HG02840 (cell line): ENCODE measurements around the gene INTS3.

ENCODE experiments used
- ATAC-seq: cut with Tn5 transposase; IDR thresholded peaks from one replicate; pipeline ENCODE4 v1.9.1; 2021; ENCODE audit warnings: mild to moderate bottlenecking, moderate library complexity, moderate number of reproducible peaks; ENCODE audit not compliant: unreplicated experiment, low FRiP score

Gene INTS3

DNA sequence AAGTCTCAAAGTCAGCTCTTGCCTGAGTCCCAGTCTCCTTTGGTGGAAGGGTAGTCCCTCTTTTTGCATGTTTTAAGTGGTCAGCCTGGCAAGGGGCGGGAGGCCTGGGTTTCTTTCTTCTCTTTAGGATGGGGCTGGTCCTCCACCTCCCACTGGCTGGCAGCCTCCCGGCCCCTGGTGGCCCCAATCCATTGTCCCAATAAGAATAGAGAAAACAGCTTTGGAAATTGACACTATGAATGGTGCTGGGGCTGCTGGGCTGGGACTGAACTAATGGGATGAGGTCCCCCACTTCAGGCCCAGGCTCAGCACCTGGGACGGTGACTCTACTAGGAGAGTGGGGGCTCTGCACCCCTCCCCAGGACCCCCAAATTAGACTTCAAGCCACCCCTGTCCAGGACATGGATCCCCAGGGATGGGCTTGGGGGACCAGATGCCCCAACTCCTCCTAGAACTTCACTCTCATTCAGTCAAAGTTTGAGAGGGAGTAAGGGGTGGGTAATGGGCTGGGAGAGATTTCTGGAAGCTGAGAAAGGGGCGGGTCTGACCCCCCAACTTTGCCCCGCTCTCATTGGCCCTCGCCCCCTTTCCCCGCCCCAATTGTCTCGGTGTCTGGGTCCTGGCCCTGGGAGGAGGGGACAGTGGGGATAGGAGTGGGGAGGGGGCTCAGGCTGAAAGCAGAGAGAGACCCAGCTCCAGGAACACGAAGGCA, 65.6 kb downstream of the INTS3 start:
- no peak for ATAC-seq

DNA sequence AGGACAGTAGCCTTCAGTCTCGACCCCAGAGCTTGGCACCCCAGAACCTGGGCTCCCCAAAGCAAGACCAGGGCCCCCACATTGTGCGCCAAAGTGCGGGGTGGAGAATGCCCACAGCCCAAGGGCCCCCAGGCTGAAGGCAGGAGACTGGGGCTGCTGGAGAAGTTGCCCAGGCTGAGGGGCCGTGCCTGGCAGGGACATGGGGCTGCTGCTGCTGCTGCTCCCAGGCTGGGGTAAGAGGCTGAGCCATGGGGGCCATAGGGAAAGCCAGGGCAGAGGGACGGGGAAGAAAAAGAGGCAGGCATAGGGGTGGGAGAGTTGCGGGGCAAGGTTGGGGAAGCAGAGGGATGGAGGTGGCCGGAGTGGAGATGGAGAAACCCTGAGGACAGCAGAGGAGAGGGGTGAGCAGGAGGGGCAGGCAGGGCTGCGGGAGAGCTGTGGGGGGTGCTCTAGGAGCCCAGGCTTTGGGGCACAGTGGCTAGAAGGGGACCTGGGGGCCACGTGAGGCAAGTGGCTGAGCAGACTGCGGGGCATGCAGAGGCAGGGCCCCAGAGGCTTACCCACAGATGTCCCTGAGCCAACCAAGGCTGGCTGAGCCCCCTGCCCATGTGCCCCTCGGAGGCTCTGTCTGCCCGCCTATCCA, 66.2 kb downstream of the INTS3 start:
- ATAC-seq, result no peak

DNA sequence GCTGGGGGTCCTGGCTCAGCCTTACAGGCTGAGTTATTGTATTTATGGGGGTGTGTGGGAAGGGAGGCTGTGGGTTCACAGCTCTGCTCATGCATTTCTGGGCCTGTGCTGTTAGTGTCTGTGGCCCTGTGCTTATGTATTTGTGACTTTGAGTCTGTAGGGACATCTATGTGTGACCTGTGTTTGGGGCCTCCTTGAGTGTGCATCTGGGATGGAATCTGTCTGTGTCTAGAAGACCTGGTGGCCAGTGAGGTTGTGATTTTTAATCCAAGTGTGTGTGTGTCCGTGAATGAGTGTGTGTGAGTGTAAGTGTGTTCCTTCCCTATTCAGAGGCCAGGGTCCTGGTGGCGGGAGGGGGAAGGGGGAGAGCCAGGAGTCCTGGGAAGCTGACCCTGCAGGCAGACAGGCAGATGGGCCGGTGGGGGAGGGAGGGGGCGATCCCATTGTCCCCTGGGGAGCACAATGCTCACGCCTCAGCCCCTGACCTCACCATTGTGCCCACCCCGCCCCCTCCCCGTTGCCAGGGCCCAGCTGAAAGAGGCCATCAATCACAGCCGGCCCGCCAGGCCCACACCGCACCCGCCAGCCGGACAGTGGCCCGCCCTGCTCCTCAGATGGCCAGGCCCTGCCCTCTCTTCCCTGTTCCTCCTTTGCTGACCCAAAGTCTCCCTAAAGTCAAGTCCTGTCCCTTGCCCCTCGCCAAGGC, 66.9 kb downstream of the INTS3 start:
- no peak for ATAC-seq

DNA sequence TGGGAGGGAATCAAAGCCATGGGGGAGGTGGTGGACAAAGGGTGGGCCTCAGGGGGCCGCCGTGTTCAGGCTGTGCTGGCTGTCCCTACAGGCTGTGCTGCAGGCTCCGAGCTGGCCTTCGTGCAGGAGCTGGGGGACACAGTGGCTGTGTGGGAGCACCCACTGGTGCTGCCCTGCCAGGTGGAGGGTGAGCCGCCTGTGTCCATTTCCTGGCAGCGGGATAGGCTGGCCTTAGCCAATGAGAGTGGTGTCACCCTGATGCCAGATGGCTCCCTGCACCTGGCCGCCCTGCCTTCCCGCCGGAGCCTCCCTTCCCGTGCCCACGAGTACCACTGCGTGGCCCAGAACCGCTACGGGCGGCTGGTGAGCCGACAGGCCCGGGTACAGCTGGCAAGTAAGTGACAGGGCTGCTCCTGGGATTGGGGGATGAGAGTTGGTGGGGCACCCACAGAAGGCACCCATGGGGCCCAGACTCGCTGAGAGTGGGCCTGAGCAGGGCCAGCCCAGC, 67.5 kb downstream of the INTS3 start:
- no peak for ATAC-seq

DNA sequence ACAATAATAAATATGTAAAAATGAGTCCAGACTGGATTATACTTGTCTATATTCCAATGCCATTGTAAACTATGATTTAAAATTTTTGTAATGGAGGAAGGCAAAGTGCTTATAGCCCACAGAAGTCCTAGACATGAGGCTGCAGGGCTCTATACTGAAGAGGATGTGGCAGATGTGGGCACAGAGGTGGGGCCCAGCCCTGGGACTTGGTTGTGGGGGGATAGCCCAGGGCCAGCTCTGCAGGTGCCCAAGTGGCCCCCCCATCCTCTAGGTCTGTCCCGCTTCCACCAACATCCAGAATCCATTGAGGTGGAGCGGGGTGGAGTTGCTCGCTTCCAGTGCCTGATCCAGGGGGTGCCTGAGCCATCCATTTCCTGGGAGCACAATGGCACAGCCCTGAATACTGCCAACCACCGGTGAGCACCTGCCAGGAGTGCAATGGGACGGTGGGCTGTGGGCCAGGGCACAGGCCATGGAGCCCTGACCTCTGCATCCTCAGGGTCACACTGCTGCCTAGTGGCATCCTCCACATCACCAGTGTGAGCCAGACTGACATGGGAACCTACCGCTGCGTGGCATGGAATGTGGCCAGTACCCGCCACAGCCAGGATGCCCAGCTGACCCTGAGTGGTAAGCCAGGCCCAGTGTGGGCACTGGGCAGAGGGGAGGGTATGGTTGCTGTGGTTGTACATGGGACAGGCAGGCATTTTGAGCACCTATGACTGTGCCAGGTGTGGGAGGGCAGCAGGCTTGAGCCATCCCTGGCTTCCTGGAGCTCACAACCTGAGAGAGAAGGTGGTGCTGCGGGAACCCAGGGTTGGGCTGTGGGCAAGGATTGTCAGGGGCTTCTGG, 68.3 kb downstream of the INTS3 start:
- no peak for ATAC-seq

DNA sequence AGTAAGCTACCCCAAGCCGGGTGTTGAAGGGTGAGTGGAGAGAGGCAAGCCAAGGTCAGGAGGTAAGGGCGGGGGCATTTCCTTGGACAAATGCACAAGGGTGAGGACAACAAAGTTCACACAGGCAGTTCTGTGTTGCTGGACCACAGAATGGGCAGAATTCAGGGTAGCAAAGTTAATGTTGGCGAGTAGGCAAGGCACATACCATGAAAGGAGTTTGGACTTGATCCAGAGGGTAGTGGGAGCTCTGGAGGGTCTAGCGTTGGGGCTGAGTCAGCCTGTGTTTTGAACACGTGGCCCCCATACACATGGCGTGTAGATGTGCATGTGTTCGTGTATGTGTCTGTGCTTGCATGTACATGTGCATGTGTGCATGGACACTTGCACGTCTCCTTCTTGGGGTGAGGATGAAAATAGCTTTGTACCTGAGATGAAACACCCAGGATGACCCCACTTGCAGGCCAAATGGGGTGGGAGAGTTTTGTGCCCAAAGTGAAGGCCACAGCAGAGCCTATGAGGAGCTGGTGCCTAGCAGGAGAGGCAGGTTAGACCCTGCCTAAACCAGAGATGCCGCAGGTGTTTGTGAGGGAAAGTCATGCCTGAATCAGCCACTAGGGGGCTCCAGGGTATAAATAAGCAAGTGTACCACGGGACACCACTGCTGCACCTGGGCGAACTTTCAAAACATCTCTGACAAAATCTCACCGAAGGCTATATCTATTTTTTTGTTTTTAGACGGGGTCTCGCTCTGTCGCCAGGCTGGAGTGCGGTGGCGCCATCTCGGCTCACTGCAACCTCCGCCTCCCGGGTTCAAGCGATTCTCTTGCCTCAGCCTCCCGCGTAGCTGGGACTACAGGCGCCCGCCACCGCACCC, 69.2 kb downstream of the INTS3 start:
- ATAC-seq, result no peak

DNA sequence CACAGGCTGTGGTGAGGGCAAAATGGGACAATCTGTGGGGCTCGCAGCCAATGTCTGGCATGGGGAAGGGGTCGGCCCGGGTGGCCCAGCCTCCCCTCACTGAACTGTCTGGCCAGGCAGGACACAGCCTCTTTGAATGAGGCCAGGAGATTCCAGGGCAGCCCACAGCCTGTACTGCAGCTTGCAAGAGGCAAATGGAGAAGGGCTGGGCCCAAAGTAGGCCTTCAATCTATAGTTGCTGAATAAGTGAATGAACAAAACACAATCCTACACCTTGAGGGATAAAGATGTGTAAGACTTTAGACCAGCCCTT, 70.6 kb downstream of the INTS3 start:
- no peak for ATAC-seq

DNA sequence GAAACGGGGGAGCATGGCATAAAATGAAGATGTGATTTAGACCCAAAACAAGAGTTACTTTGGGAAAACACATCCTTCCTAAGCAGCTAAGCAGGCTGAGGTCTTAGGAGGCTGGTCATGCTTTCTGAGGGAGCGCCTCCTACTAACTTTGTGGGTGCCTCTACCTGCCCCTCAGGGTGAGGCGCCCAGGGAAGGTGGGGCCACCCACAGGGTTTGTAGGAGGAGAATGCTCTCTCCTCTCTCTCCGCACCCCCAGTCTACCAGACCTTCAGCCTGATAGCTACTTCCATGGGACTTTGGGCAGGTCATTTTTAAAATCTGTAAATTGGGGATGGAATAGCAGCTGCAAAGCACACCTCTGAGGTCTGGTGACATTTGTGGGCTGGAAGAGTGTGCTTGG, 71.2 kb downstream of the INTS3 start:
- no peak for ATAC-seq

DNA sequence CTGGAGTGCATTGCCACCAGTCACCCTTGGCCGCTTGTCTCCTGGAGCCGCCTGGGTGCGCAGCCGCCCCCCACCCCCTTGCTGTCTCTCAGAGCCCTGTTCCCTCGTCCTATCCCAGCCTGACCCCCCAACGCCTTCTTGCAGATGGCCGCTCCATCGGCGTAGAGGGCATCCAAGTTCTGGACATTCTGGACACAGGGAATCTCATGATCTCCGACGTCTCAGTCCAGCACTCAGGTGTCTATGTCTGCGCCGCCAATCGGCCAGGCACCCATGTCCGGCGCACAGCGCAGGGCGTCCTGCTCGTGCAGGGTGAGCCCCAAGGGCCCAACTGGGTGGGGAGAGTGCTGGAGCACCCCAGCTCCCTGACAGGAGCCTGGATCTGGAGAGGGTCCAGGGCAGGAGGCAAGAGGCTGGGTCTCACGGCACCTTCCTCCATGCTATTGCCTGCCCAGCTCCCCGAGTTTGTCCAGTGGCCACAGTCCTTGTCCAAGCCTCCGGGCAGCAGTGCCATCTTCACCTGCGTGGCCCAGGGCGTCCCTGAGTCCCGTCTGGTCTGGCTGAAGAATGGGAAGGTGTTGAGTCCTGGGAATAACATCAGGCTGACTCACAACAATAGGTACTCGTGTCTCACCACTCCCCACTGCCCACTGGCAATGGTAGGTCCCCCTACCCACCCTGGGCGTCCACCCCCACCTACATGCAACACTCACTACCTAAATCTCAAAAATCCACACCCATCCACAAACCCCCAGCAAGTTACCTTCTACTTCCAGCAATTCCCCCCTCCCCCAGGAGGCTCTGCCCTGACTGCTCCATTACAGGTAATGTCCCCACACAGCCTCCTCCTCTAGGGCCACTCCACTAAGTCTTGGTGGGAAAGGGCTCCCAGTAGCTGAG, 72.0 kb downstream of the INTS3 start:
- no peak for ATAC-seq

DNA sequence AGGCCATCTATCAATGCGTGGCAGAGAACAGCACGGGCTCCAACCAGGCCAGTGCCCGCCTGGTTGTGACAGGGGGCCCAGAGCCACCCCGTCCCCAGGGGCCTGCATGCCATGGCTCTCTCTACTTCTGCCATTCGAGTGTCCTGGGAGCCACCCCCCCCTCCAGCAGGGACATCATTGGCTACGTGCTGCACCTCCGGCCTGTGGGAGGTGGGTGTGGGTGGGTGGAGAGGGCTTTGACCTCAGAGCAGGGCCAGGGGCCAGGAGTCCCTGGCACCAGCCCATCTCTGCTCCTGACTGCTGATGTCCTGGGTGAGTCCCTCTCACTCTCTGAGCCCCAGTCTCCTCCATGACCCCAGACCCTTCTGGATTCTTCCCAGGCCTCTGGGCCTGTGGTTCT, 72.7 kb downstream of the INTS3 start:
- no peak for ATAC-seq

DNA sequence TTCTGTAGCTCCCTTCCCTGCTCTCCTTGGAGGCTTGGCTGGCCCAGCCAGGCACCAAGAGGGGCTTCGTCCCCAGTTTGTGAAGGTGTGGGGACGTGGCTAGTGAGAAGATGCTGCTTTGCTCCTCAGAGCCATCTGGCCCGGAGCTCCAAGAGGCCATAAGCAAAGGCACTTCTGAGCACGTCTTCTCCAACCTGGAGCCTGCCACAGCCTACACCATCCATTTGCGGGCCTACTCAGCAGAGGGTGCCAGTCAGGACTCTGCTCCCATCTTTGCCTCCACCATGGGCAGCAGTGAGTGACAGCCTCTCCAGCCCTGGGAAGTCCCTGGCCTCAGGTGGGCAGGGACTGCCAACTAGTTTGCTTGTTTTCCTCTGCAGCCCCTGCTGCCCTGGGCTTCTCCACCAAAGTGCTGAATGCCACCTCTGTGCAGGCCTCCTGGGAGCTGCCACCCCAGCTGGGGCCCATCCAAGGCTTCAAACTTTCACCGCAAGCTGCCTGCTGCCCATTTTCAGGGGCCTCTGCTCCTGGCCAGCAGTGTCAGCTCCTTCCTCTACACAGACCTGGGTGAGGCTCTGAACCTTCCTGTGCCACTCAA, 73.3 kb downstream of the INTS3 start:
- no peak for ATAC-seq

DNA sequence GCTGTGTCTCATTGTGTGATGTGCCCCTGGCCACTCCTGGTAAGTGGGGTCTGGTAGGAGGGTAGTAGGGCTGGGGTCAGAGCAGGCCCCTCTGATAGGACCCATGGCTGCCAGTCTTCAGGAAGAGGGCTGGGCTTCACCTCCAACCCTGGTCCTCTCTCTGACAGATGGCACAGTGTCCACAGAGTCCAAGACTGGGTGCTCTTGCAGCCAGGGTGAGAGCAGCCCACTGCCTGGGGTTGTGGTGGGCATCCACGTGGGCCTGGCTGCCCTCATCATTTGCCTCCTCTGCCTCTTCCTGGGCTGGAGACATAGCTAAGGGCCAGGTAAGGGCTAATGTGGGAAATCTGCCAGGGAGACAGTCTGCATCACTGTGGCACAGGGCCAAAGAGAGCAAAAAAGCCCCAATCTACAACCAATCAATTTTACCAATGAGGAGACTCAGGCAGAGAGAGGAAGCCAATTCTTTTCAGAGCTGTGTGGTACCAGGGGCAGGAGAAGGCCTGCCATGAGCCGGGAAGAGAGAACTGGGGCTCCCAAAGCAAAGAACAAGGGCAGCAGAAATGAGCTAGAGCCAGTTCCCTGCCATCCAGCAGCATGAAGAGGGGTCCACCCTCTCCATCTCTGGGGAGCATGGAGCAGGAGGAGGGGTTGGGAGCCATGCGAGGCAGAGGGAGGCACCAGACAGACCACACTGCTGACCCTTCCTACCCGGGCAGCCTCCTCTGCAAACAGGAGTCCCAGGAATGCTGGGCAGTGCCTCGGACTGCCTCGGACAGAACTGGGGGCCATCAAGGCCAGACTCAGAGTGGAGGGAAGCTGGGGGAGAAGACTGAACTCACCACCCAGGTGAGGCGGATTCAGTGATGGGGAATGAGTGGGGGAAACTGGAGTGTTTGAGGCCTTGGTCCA, 74.2 kb downstream of the INTS3 start:
- ATAC-seq, result no peak

DNA sequence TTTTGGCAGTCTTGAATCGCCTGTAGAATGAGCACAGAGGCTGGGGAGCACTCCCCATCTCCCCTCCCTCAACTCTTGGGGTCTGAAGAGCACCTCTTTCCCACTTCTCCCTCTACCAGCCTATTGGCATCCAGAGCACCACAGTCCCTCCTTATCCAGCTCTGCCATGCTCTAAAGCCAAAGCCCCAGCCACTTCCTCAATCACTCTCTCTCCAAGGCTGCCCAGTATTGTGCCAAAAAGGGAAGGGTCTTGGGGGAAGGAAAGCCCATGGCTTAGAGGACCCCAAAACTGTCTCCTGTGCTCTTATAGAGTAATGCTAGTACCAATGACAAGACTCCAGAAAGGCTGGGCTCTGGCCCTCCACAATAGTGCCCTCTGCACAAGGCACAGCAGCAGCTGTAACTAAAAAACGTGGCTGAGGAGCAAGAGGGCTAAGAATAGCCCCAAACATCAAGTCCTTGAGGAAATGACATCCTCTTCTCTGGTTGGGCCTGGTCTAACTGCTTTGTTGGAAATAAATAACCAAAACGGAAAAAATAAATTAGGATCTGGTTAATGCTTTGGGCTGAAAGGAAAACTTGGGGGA, 75.7 kb downstream of the INTS3 start:
- ATAC-seq, result no peak

DNA sequence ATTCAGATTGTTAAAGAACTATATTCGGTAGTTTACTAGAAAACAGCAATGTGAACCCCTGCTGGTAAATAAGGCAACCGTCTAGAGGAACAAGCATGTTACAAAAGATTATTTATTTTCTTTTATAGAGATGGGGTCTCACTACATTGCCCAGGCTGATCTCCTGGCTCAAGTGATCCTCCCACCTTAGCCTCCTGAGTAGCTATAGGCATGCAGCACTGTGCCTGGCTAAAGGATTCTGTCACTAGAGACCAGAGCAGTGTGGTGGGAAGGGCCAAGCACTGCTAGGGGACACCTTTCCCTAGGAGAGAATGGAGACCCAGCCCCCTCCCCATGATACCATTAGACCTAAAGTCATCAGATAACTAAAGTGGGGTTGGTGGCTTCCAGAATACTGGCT, 76.3 kb downstream of the INTS3 start:
- ATAC-seq, result no peak

DNA sequence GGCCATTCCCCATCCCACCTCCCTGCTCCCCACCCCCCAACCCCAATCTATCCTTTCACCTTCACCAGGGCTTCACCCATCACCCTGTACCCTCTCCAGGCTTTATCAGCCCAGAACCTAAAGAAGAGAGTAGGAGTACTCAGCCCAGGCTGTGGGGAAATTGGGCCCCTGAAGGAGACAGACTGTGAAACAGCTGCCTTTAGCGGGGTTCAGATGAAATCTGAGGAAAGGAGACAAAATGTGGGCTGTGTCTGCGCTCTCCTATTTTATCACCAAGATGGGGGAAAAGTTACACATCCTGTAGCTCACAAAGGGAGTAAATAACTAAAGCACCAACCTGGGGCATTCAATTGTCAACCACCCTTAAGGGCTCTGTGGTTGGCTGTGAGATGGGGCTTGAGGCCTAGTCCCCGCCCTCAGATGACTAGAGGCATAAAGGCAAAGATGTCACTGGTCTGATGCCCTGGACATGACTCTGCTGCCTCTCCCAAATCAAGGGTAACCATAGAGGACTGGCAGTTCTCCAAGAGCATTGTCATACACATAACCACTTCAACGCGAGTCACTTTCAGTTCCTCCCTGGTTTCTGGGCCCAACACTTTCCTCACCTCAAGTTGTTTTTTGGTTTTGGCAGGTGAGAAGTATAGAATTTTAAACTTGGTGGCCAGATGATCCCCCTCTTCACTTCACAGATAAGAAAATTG, 77.3 kb downstream of the INTS3 start:
- peak; percentile 83 for ATAC-seq

DNA sequence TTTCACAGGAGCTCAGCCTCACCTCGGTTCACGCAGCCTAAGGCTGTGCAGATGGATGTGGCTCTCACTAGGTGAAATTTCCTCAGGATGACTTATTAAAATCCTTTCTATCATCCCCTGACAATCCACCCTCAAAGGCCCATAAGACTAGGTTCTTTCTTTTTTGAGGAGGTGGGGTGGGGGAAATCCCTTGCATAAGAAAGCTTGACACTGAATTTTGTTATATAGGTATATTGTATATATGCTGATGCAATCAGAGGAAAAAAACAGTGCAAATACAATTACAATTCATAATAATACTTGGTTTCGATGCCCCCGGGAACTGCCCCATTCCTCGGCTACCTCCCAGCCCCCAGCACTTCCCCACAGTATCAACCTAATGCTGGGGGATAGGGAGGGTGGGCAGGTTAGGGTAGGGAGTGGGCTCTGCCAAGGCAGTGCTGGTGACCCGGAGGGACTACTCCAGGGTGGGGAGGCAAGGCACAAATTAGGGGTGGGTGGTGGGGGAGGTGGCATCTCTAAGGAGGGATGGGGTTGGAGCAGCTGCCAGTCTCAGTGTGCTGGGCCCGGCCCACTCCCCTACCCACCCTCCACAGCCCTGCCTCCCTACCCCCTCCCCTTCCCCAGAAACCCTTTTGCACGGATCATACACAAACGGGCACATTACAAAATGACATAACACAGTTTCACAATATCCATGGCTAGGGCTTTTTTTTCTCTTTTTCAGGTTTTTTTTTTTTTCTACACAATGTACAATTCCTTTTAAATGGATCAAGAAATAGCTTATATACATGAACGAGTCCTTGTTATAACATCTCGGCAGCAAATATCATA, 78.3 kb downstream of the INTS3 start:
- no peak for ATAC-seq
